Aorta (tissue), 5 donors: ENCODE results near the gene NOD1. TPM values are rescaled to one million over a fixed set of nuclear protein-coding genes. Genes with fewer than 3 reads are reported as not detected.

ENCODE experiments used
- ATAC-seq: fragments of 200-7000 bp; cut with Tn5 transposase; one replicate; pipeline ENCODE4 v1.9.1; 2022; ENCODE audit warnings: moderate library complexity; ENCODE audit not compliant: low FRiP score
- DNase-seq, 2 donors: peaks; one replicate each; pipeline ENCODE4 v3.0.0-alpha.2; 2020
- H3K27ac ChIP-seq, 2 donors: one replicate each; pipeline ENCODE4 v1.5.1; 2013; ENCODE audit warnings: low read length in 2 of 2, mild to moderate bottlenecking in 2 of 2, moderate library complexity in 2 of 2, control low read depth in 1 of 2, inconsistent platforms in 1 of 2, low read depth in 1 of 2
- H3K27me3 ChIP-seq, 2 donors: one replicate each; pipeline ENCODE4 v1.6.1; 2013; ENCODE audit warnings: control low read depth in 1 of 2, low read length in 1 of 2, mild to moderate bottlenecking in 1 of 2, moderate library complexity in 1 of 2; ENCODE audit not compliant: insufficient read depth in 2 of 2, control insufficient read depth in 1 of 2
- H3K36me3 ChIP-seq, 2 donors: one replicate each; pipeline ENCODE4 v1.6.1; 2013; ENCODE audit warnings: control low read depth in 1 of 2, low read length in 1 of 2, mild to moderate bottlenecking in 1 of 2; ENCODE audit not compliant: insufficient read depth in 2 of 2, control insufficient read depth in 1 of 2
- H3K4me1 ChIP-seq, 2 donors: one replicate each; pipeline ENCODE4 v1.6.1; 2013; ENCODE audit warnings: low read length in 2 of 2, control low read depth in 1 of 2, mild to moderate bottlenecking in 1 of 2, moderate library complexity in 1 of 2; ENCODE audit not compliant: insufficient read depth in 2 of 2, control insufficient read depth in 1 of 2
- H3K4me3 ChIP-seq, 2 donors: one replicate each; pipeline ENCODE4 v1.5.1; 2013; ENCODE audit warnings: low read length in 2 of 2, control low read depth in 1 of 2, mild to moderate bottlenecking in 1 of 2
- H3K9me3 ChIP-seq: one replicate; pipeline ENCODE4 v1.6.1; 2013; ENCODE audit warnings: mild to moderate bottlenecking, low read length; ENCODE audit not compliant: control insufficient read depth
- WGBS, 2 donors: extraction: QIAGEN DNeasy Blood & Tissue Kit; methylation state at CpG; one replicate each; pipeline ENCODE4 v1.1.7; 2013; 5-methylcytosine and 5-hydroxymethylcytosine counted together
- intact Hi-C, 2 donors: fragments of 100-400 bp; cut with DNase I; formaldehyde crosslinking; loops; one replicate each; pipeline versions ENCODE4 v1.14.2 to v1.15.0; 2022
- polyA plus RNA-seq, 2 donors: library from polyadenylated mRNA; stranded (reverse); fragments of 200-250 nt; gene quantifications; one replicate each; pipeline ENCODE4 v1.2.3, GENCODE V29; 2013
- total RNA-seq, 2 donors: library from RNA; stranded (reverse); fragmentation: NEBNext Ultra II Directional; extraction: Animal tissue kit (Norgen Biotek cat#: 25700); gene quantifications; one replicate each; pipeline ENCODE4 v1.2.1, GENCODE V29; 2021
- donor health status: healthy with polysubstance abuse.
- donor health status: Bipolar disorder and iron deficiency.
- donor health status: DM: no; HTN: no; CAD: no.
- donor health status: DM: no; HTN: no; CAD: no.
- donor health status: DM: yes; HTN: yes; CAD: no.

The NOD1 gene
- total and polyA plus RNA-seq, 4 donors, result 2.4 to 38.4 (median 19.2) TPM

- H3K4me1 ChIP-seq, result no peaks in the 10 kb centered on the region
- intact Hi-C loops, result loop anchor here (2.0 to 5.0 kb wide), 2 partner anchors 135 to 247 kb away; no protein-coding TSS in a partner anchor
- H3K9me3 ChIP-seq, result no peaks in the 10 kb centered on the region
- H3K27ac ChIP-seq, result no peak overlapping the region
- no peak overlapping the region for H3K4me3 ChIP-seq
- no peaks in the 10 kb centered on the region for H3K27me3 ChIP-seq
- ATAC-seq, result no peak
- H3K36me3 ChIP-seq, result no peaks in the 10 kb centered on the region
- no peak for DNase-seq
- WGBS, 2 donors, result 83 to 84% methylated on average over 3 of the region's 3 CpGs
These were observed 66.7 kb downstream of the NOD1 start for GRCh38 chr7:30411897-30412296.

- Histone ChIP-seq H3K9me3 (no peaks in the 10 kb centered on the region), H3K27ac (no peak overlapping the region), H3K36me3 (no peaks in the 10 kb centered on the region), H3K4me3 (no peak overlapping the region), H3K27me3 (no peaks in the 10 kb centered on the region), H3K4me1 (no peaks in the 10 kb centered on the region)
- intact Hi-C loops, result loop anchor here in 1 of 2 donors (5.0 kb wide), 1 partner anchor 134 kb away; no protein-coding TSS in a partner anchor
- DNase-seq, result no peak
- ATAC-seq, result no peak
- 85 to 88% methylated on average over 2 of the region's 2 CpGs for WGBS, 2 donors
These were observed 67.4 kb downstream of the NOD1 start for GRCh38 chr7:30411173-30411572.

GRCh38 chr7:30406664-30407425, 71.7 kb downstream of the NOD1 start:
- Histone ChIP-seq H3K36me3 (no peaks in the 10 kb centered on the region), H3K27ac (no peak overlapping the region), H3K27me3 (no peaks in the 10 kb centered on the region), H3K4me1 (no peaks in the 10 kb centered on the region), H3K9me3 (no peaks in the 10 kb centered on the region), H3K4me3 (no peak overlapping the region)
- intact Hi-C loops, result no loop called here
- DNase-seq, result no peak
- WGBS, 2 donors, result 91 to 95% methylated on average over 13 of the region's 13 CpGs
- no peak for ATAC-seq

GRCh38 chr7:30405179-30405578, 73.4 kb downstream of the NOD1 start:
- Histone ChIP-seq H3K27ac (no peak overlapping the region), H3K9me3 (no peaks in the 10 kb centered on the region), H3K27me3 (no peaks in the 10 kb centered on the region), H3K4me3 (no peak overlapping the region), H3K36me3 (no peaks in the 10 kb centered on the region), H3K4me1 (no peaks in the 10 kb centered on the region)
- WGBS, 2 donors, result 96% methylated on average over 2 of the region's 2 CpGs
- DNase-seq (no peak), ATAC-seq (no peak)
- intact Hi-C loops, result no loop called here

- intact Hi-C loops, result no loop called here
- no peak for ATAC-seq
- no peak overlapping the region for H3K27ac ChIP-seq
These were observed 75.1 kb downstream of the NOD1 start for GRCh38 chr7:30403477-30403876.

GRCh38 chr7:30396389-30396788, 82.2 kb downstream of the NOD1 start:
- ATAC-seq (no peak), DNase-seq (no peak)
- H3K36me3 ChIP-seq, result no peaks in the 10 kb centered on the region
- intact Hi-C loops, result no loop called here
- no peak overlapping the region for H3K27ac ChIP-seq
- WGBS, 2 donors, result 79 to 81% methylated on average over 7 of the region's 7 CpGs
- no peak overlapping the region for H3K4me3 ChIP-seq
- H3K9me3 ChIP-seq, result no peaks in the 10 kb centered on the region
- H3K27me3 ChIP-seq, result no peaks in the 10 kb centered on the region
- H3K4me1 ChIP-seq, result no peaks in the 10 kb centered on the region

More at GRCh38 chr7:30403477-30403876, 75.1 kb downstream of the NOD1 start:
- H3K4me3 ChIP-seq, result no peak overlapping the region
- no peak for DNase-seq
- no peaks in the 10 kb centered on the region for H3K4me1 ChIP-seq
- H3K27me3 ChIP-seq, result no peaks in the 10 kb centered on the region
- no peaks in the 10 kb centered on the region for H3K9me3 ChIP-seq
- H3K36me3 ChIP-seq, result no peaks in the 10 kb centered on the region
- WGBS, 2 donors, result 92 to 95% methylated on average over 3 of the region's 3 CpGs

GRCh38 chr7:30395676-30396075, 82.9 kb downstream of the NOD1 start:
- 96 to 97% methylated on average over 4 of the region's 4 CpGs for WGBS, 2 donors
- no peaks in the 10 kb centered on the region for H3K27me3 ChIP-seq
- ATAC-seq (no peak), DNase-seq (no peak)
- intact Hi-C loops, result no loop called here
- H3K9me3 ChIP-seq, result no peaks in the 10 kb centered on the region
- H3K4me1 ChIP-seq, result no peaks in the 10 kb centered on the region
- no peak overlapping the region for H3K4me3 ChIP-seq
- H3K36me3 ChIP-seq, result no peaks in the 10 kb centered on the region
- no peak overlapping the region for H3K27ac ChIP-seq

GRCh38 chr7:30391806-30392205, 86.8 kb downstream of the NOD1 start:
- ATAC-seq, result no peak
- Histone ChIP-seq H3K27me3 (no peaks in the 10 kb centered on the region), H3K27ac (no peak overlapping the region), H3K4me3 (no peak overlapping the region), H3K36me3 (no peaks in the 10 kb centered on the region), H3K9me3 (no peaks in the 10 kb centered on the region), H3K4me1 (no peaks in the 10 kb centered on the region)
- intact Hi-C loops, result no loop called here
- DNase-seq, result no peak
- 97 to 98% methylated on average over 6 of the region's 6 CpGs for WGBS, 2 donors
